ENCODE data around the gene SH2B2. TPM values are rescaled to one million over a fixed set of nuclear protein-coding genes. Genes with fewer than 3 reads are reported as not detected.

The SH2B2 gene
- total and polyA plus RNA-seq, 2 donors (not counting 3 experiments of a cell fraction or from before 2014, with no cell fraction given), result 0.69 to 0.73 TPM

- Histone ChIP-seq H3K9me1 (replicated peaks; ENCODE audit: control insufficient read depth, extremely low read depth, insufficient read depth, low read length) (no peaks in the 10 kb centered on the region), H3K9me3 (replicated peaks; ENCODE audit: control insufficient read depth, insufficient read depth, low read length) (no peaks in the 10 kb centered on the region), H3K9ac (replicated peaks; ENCODE audit: extremely low read depth, insufficient read depth, low read length) (no peak overlapping the region), H3K79me2 (ENCODE audit: control insufficient read depth, insufficient read depth, low read length) (no peaks in the 10 kb centered on the region), H3K4me2 (ENCODE audit: insufficient read depth, low read length) (no peak overlapping the region), H3K4me1 (ENCODE audit: control insufficient read depth, extremely low read depth, insufficient read depth, low read length) (no peaks in the 10 kb centered on the region), H3K36me3 (ENCODE audit: control insufficient read depth in 2 of 2, extremely low read depth in 1 of 2, insufficient read depth in 2 of 2, low read length in 2 of 2) (no peaks in the 10 kb centered on the region), H3K27me3 (ENCODE audit: control insufficient read depth in 2 of 2, insufficient read depth in 2 of 2, low read length in 2 of 2) (no peaks in the 10 kb centered on the region), H3K4me3 (replicated peaks in 1 of 3; ENCODE audit: insufficient read depth in 1 of 3, low read depth in 1 of 3, low read length in 3 of 3) (no peak overlapping the region), H4K20me1 (replicated peaks; ENCODE audit: control insufficient read depth, extremely low read depth, insufficient read depth, low read length) (no peaks in the 10 kb centered on the region), H2AFZ (ENCODE audit: low read depth, low read length) (no peak overlapping the region), H3K27ac (ENCODE audit: insufficient read depth, low read depth, low read length) (no peak overlapping the region)
- CTCF ChIA-PET, result interaction anchor here (0.8 to 7.3 kb wide), 4 partner anchors 669 to 731 kb away, joined by 3 to 140 read pairs (median 6); no protein-coding TSS in a partner anchor
- DNase-seq (ENCODE audit: low read depth, low spot score) (no peak), FAIRE-seq (no peak)
- no peak for TF ChIP-seq JUN (IDR thresholded peaks at IDR 0.05; ENCODE audit: borderline replicate concordance, insufficient read depth, insufficient read length, low read depth)
- TF ChIP-seq MAX (IDR thresholded peaks at IDR 0.05; ENCODE audit: insufficient read depth, insufficient read length), result no peak
- no peak for TF ChIP-seq POLR2AphosphoS5 (IDR thresholded peaks at IDR 0.05; ENCODE audit: insufficient read depth, low read depth, low read length)
- no peak for TF ChIP-seq GATA2 (IDR thresholded peaks at IDR 0.05; ENCODE audit: insufficient read depth, insufficient read length, low read depth, low read length)
- no peak for TF ChIP-seq EZH2 (IDR thresholded peaks at IDR 0.05; ENCODE audit: borderline replicate concordance, low read depth, low read length, severe bottlenecking)
- TF ChIP-seq POLR2A (IDR thresholded peaks at IDR 0.05; ENCODE audit: low read depth, low read length), result no peak
- TF ChIP-seq FOS (IDR thresholded peaks at IDR 0.05; ENCODE audit: borderline replicate concordance, insufficient read depth, low read length), result no peak
- TF ChIP-seq MYC (IDR thresholded peaks at IDR 0.05; ENCODE audit: low read depth, low read length), result no peak
- TF ChIP-seq CTCF (IDR thresholded peaks at IDR 0.05; ENCODE audit: extremely low read depth in 1 of 2, insufficient read depth in 1 of 2, low read depth in 1 of 2, low read length in 2 of 2), result no peak
- dilution Hi-C loops (cut with MboI; ENCODE audit: extremely low pct_ligation_motif_present, low sequenced_read_pairs), result no loop called here
- POLR2A ChIA-PET, result no interaction called here
- intact Hi-C loops (cut with micrococcal nuclease), result no loop called here
- no TSS peak for BruUV-seq (replicated peaks)
These were observed 15.4 kb upstream of the SH2B2 start for GRCh38 chr7:102271158-102271798.

Data from endothelial cell of umbilical vein (primary cell).